ENCODE results near the gene GTF2F2. TPM values are rescaled to one million over a fixed set of nuclear protein-coding genes. Genes with fewer than 3 reads are reported as not detected.

Gene GTF2F2
- total RNA-seq, 6 experiments from 2014 or later = 4.0 to 10.3 (median 6.0) TPM

DNA sequence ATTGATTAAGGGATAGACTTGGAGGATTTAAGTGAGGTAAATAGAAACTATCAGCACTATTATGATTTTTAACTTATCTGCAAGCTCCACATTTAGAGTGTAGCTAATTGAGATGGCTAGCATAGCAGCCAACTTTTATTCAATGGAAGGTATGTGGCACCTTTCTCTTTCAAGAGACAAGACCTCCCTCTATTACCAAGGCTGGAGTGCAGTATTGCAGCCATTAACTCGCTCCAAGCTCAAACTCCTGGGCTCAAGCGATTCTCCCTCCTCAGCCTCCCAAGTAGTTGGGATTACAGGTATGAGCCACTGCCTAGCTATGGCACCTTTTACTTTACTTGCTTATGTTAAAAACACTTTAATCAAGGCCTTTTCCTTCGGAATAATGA is 212.5 kb downstream of the GTF2F2 start:
- Histone ChIP-seq H3K27me3 (no peaks in the 10 kb centered on the region), H3K27ac (no peak overlapping the region), H3K36me3 (peaks cover 15 to 20% (median 17%) of the 10 kb centered on the region in 4 donors), H3K4me3 (no peak overlapping the region), H3K4me1 (peaks cover 0 to 47% (median 24%) of the 10 kb centered on the region in 4 donors), H3K9me3 (no peaks in the 10 kb centered on the region)
- intact Hi-C loops (cut with DNase I) = no loop called here
- DNase-seq (no peak), ATAC-seq (no peak)
- TF ChIP-seq POLR2A (IDR thresholded peaks at IDR 0.05) = no peak
- TF ChIP-seq, protein P1, sequence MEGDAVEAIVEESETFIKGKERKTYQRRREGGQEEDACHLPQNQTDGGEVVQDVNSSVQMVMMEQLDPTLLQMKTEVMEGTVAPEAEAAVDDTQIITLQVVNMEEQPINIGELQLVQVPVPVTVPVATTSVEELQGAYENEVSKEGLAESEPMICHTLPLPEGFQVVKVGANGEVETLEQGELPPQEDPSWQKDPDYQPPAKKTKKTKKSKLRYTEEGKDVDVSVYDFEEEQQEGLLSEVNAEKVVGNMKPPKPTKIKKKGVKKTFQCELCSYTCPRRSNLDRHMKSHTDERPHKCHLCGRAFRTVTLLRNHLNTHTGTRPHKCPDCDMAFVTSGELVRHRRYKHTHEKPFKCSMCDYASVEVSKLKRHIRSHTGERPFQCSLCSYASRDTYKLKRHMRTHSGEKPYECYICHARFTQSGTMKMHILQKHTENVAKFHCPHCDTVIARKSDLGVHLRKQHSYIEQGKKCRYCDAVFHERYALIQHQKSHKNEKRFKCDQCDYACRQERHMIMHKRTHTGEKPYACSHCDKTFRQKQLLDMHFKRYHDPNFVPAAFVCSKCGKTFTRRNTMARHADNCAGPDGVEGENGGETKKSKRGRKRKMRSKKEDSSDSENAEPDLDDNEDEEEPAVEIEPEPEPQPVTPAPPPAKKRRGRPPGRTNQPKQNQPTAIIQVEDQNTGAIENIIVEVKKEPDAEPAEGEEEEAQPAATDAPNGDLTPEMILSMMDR (IDR thresholded peaks at IDR 0.05) = no peak
- WGBS (ENCODE audit: insufficient coverage, low coverage, low lambda C conversion rate, missing lambda C conversion rate) = 95% methylated on average over 3 of the region's 3 CpGs

DNA sequence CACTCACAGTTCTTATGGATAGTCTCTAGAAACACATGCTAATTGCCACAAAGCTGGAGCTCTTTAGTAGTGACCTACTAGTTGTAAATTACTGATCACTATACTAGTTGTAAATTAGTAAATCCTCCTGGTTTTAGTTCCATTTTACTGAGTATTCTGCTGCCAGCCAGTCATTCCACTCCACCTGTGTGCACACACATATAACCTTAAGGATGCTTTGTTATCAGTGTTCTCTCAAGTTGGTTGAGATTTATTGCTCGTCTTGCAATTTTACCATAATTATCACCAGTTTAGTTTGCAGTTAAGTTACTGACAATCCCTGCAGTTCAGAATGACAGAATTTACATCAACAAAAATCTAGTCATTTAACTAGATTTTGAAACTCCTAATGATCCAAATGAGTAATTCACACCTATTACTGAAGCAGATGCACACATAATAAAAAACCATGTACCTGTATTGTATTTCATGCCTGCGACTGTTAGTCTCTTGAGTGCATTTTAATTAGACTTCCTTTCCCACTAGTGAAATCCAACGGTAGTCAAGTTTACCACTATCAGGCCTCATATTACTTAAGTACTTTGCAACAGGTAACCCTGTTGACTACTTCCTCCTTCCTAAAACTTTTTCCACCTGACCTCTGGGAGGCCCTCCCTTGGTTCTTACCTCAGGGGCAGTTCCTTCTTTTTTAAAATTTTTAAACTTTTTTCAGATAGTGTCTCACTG is 213.1 kb downstream of the GTF2F2 start:
- intact Hi-C loops (cut with DNase I) = no loop called here
- Histone ChIP-seq H3K36me3 (peaks cover 16 to 26% (median 21%) of the 10 kb centered on the region in 4 donors), H3K27me3 (no peaks in the 10 kb centered on the region), H3K9me3 (no peaks in the 10 kb centered on the region), H3K27ac (no peak overlapping the region), H3K4me1 (peaks cover 0 to 53% (median 27%) of the 10 kb centered on the region in 4 donors), H3K4me3 (no peak overlapping the region)
- TF ChIP-seq POLR2A (IDR thresholded peaks at IDR 0.05) = no peak
- TF ChIP-seq, protein P1 (IDR thresholded peaks at IDR 0.05) = no peak
- WGBS (ENCODE audit: insufficient coverage, low coverage, low lambda C conversion rate, missing lambda C conversion rate) = 77% methylated on average over 3 of the region's 3 CpGs
- ATAC-seq = no peak
- no peak for DNase-seq

Small RNA genes lying within 50 kb of the gene (small RNA-seq; reads per million reads assigned to genes)
- gene AL138693.1 = 0 reads per million in 2 experiments
- gene AL138963.2 = 0 reads per million in 2 experiments

Other genes starting within 250 kb of the GTF2F2 start
- 1 to 10 TPM; 1.1 to 2.3 (median 2.0) TPM for gene NUFIP1, start 131.0 kb upstream of the GTF2F2 start, total RNA-seq
- gene GPALPP1, start 131.0 kb upstream of the GTF2F2 start, total RNA-seq = 1 to 10 TPM; 6.8 to 10.0 (median 8.4) TPM
- gene KCTD4, start 80.5 kb downstream of the GTF2F2 start, total RNA-seq = not detected
- 1,000 to 10,000 TPM; 1,466 to 3,393 (median 2,295) TPM for gene TPT1, start 220.7 kb downstream of the GTF2F2 start, total RNA-seq